GM19099 (cell line): ENCODE measurements around the gene DNAAF5.

Experiments
- POLR2A ChIP-seq: IDR thresholded peaks from 3 replicates; pipeline ENCODE4 v1.6.1; 2011; ENCODE audit warnings: low read depth; ENCODE audit not compliant: insufficient read length; ENCODE audit errors: extremely low read depth

Gene DNAAF5

GRCh38 chr7:816751-817671 is 90.5 kb downstream of the DNAAF5 start:
- no peak for TF ChIP-seq POLR2A

GRCh38 chr7:818031-818699 is 91.7 kb downstream of the DNAAF5 start:
- no peak for TF ChIP-seq POLR2A

GRCh38 chr7:820341-820740 is 93.8 kb downstream of the DNAAF5 start:
- no peak for TF ChIP-seq POLR2A

- no peak for TF ChIP-seq POLR2A
These were observed 95.2 kb downstream of the DNAAF5 start for GRCh38 chr7:821688-822087.

- TF ChIP-seq POLR2A, result no peak
These were observed 96.3 kb downstream of the DNAAF5 start for GRCh38 chr7:822692-823276.

- TF ChIP-seq POLR2A, result no peak
These were observed 97.2 kb downstream of the DNAAF5 start for GRCh38 chr7:823649-824048.

GRCh38 chr7:824081-824480 is 97.6 kb downstream of the DNAAF5 start:
- TF ChIP-seq POLR2A, result no peak

GRCh38 chr7:824664-825063 is 98.2 kb downstream of the DNAAF5 start:
- no peak for TF ChIP-seq POLR2A

- no peak for TF ChIP-seq POLR2A
These were observed 98.9 kb downstream of the DNAAF5 start for GRCh38 chr7:825386-825785.

- no peak for TF ChIP-seq POLR2A
These were observed 99.9 kb downstream of the DNAAF5 start for GRCh38 chr7:826230-826917.

GRCh38 chr7:828793-829561 is 102.5 kb downstream of the DNAAF5 start:
- no peak for TF ChIP-seq POLR2A

- no peak for TF ChIP-seq POLR2A
These were observed 103.6 kb downstream of the DNAAF5 start for GRCh38 chr7:830069-830468.

- no peak for TF ChIP-seq POLR2A
These were observed 105.2 kb downstream of the DNAAF5 start for GRCh38 chr7:831596-832166.

GRCh38 chr7:832167-832967 is 105.9 kb downstream of the DNAAF5 start, which contains the start of gene SUN1:
Gene SUN1 (plus strand): TSS chr7:832476. CDS start chr7:832525, 49 bp downstream.
- TF ChIP-seq POLR2A, result no peak

- TF ChIP-seq POLR2A, result no peak
These were observed 106.5 kb downstream of the DNAAF5 start for GRCh38 chr7:832968-833424.
